AG09319 (cell line): ENCODE data around the gene GNA12.

Source experiments
- DNase-seq: peaks from one replicate; pipeline ENCODE4 v3.0.0-alpha.2; 2010; ENCODE audit warnings: low read depth; ENCODE audit errors: extremely low read depth
- CTCF ChIP-seq: IDR thresholded peaks from 2 replicates; pipeline ENCODE4 v1.5.1; 2011; ENCODE audit warnings: low read depth, mild to moderate bottlenecking, inconsistent platforms, low read length, moderate library complexity

The GNA12 gene

GRCh38 chr7:2715341-2716231, 128.5 kb downstream of the GNA12 start:
- DNase-seq: no peak
- TF ChIP-seq CTCF: no peak

- no peak for DNase-seq
- TF ChIP-seq CTCF: no peak
These were observed 129.5 kb downstream of the GNA12 start for GRCh38 chr7:2714636-2715035.

GRCh38 chr7:2713978-2714377, 130.1 kb downstream of the GNA12 start:
- no peak for DNase-seq
- TF ChIP-seq CTCF: no peak

- DNase-seq: no peak
These were observed 130.7 kb downstream of the GNA12 start for GRCh38 chr7:2713370-2713769.

GRCh38 chr7:2711895-2712675, 132.0 kb downstream of the GNA12 start:
- DNase-seq: no peak
- TF ChIP-seq CTCF: no peak

More at GRCh38 chr7:2713370-2713769, 130.7 kb downstream of the GNA12 start:
- no peak for TF ChIP-seq CTCF

GRCh38 chr7:2710901-2711551, 133.1 kb downstream of the GNA12 start:
- DNase-seq: no peak
- no peak for TF ChIP-seq CTCF
